Right lobe of liver (tissue), 6 donors: ENCODE results near the gene NBDY. TPM values are rescaled to one million over a fixed set of nuclear protein-coding genes. Genes with fewer than 3 reads are reported as not detected.
A peak's percentile ranks its signal among the peaks of the same experiment; 100 is the strongest.

Experiments
- ATAC-seq, 4 donors: fragments of 200-7000 bp; cut with Tn5 transposase; one replicate each; pipeline ENCODE4 v1.9.1; 2020; ENCODE audit warnings: mild to moderate bottlenecking in 4 of 4, moderate library complexity in 4 of 4
- DNase-seq, 3 donors: peaks; one replicate each; pipeline ENCODE4 v3.0.0-alpha.2; 2020
- H3K27ac ChIP-seq, 3 donors: fragments of 200-600 bp; one replicate each; pipeline ENCODE4 v1.8.0; 2022
- H3K27me3 ChIP-seq, 2 donors: fragments of 200-600 bp; one replicate each; pipeline ENCODE4 v1.8.0; 2022
- H3K36me3 ChIP-seq, 4 donors: fragments of 200-600 bp; sonication (generic) in 1 of 4; one replicate each; pipeline versions ENCODE4 v1.5.1 to v1.8.0; 2017 to 2022; ENCODE audit warnings: control low read depth in 1 of 4
- H3K4me1 ChIP-seq, 4 donors: fragments of 200-600 bp; sonication (generic) in 1 of 4; one replicate each; pipeline versions ENCODE4 v1.5.1 to v1.8.0; 2017 to 2022; ENCODE audit warnings: control low read depth in 1 of 4
- H3K4me3 ChIP-seq, 3 donors: fragments of 200-600 bp; one replicate each; pipeline ENCODE4 v1.8.0; 2022
- H3K9me3 ChIP-seq, 4 donors: fragments of 200-600 bp; sonication (generic) in 1 of 4; one replicate each; pipeline versions ENCODE4 v1.5.1 to v1.8.0; 2017 to 2022; ENCODE audit warnings: control low read depth in 1 of 4
- POLR2A ChIP-seq: fragments of 450-650 bp; IDR thresholded peaks from one replicate; pipeline ENCODE4 v1.6.1; 2017; ENCODE audit warnings: antibody characterized with exemption, mild to moderate bottlenecking
- WGBS: methylation state at CpG from one replicate; pipeline ENCODE4 v1.1.6; 2018; ENCODE audit warnings: low coverage, low lambda C conversion rate; ENCODE audit not compliant: insufficient coverage; ENCODE audit errors: missing lambda C conversion rate; 5-methylcytosine and 5-hydroxymethylcytosine counted together
- intact Hi-C, 2 donors: fragments of 100-400 bp; cut with DNase I; formaldehyde crosslinking; loops; one replicate each; pipeline versions ENCODE4 v1.11.2 to v1.14.1; 2022
- total RNA-seq, 6 experiments: library from RNA; depleted of rRNA in 2 of 6; stranded (reverse); fragments of >200 nt in 2 of 6; fragmentation: NEBNext Ultra II Directional in 3 of 6; extraction: Animal tissue kit (Norgen Biotek cat#: 25700) in 3 of 6; gene quantifications; one replicate each; pipeline versions ENCODE4 v1.1.0 to v1.2.4, GENCODE V29; 2016 to 2023
- TF ChIP-seq, protein P1 (sequence below), 4 donors: fragments of 200-600 bp in 3 of 4; fragments of 450-650 bp in 1 of 4; IDR thresholded peaks; one replicate each; pipeline versions ENCODE4 v1.5.1 to v1.8.0; 2016 to 2022; ENCODE audit warnings: antibody characterized with exemption in 4 of 4, mild to moderate bottlenecking in 2 of 4
- donor health status: DM: no; HTN: yes; CAD: no.
- donor health status: DM: no; HTN: no; CAD: no.
- donor health status: DM: no; HTN: no; CAD: no.
- donor health status: DM: no; HTN: yes; CAD: no.
- donor health status: DM: no; HTN: yes; CAD: no.

NBDY gene
- total RNA-seq, 6 experiments from 2014 or later = 2.8 to 10.0 (median 5.4) TPM

DNA sequence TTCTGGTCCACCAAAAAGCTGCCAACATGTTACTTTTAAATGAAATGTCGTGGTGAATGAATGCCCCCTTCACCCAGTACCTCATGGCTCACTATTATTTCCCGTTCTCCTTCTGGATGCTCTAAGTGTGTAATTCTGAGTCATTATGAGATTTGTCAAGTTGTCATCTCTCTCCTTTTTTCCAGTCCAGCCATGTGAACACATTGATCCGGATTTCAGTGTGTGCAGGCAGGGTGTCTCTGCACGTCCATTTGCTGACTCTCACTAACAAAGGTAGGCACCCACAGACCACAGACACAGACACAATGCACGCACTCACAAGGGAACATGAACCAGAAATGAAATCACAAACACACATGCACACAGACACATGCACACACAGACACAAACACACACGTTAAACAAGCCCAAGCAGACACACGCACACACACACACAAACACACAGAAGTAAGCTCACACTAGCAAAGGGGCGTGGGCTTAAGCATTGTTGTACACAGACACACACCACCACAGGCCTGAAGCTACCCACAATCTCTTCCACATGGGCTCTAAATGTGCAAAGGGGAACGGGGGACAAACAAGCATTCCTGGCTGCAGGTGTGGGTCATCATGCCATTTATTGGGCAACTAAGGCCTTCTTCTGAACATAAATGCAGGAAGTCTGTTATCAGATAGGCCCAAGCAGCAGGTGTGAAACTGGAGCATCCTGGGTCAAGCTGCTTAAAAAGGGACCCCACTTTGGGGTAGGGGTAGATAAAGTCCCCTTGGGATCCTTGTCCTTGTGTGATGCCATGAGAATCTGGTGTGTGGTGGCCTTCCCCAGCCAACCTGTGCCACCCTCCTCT is 58.1 kb downstream of the NBDY start:
- peak in 1 of 3 donors; percentile 2 for DNase-seq

DNA sequence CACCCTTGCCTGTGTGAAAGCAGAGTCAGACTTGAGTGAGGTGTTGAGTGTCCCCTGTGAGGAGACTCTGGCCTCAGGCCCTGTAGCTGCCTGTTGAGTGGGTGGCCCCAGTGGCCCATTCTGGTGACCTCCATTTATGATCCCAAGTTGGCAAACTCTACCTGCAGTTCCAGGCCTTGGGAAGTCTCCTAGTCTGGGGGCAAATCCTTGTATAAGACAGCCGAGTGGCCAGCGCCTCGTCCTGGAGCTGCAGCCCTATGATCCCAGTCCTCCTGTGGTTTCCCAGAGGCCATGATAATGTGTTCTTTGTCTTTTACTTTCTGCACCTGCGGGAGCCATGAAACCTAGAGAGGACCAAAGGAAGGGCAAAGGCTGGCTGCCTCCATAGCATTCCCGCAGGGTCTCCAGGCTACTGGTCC is 58.7 kb downstream of the NBDY start:
- no peaks in the 10 kb centered on the region for H3K9me3 ChIP-seq
- intact Hi-C loops = no loop called here
- peak; percentile 4 to 27 (median 4) for DNase-seq
- H3K36me3 ChIP-seq = no peaks in the 10 kb centered on the region
- 81% methylated on average over 4 of the region's 5 CpGs for WGBS
- peaks cover 0 to 2% (median 0%) of the 10 kb centered on the region in 4 donors for H3K4me1 ChIP-seq
- no peaks in the 10 kb centered on the region for H3K27me3 ChIP-seq
- ATAC-seq = no peak
- H3K27ac ChIP-seq = no peak overlapping the region
- no peak for TF ChIP-seq POLR2A
- TF ChIP-seq, protein P1, sequence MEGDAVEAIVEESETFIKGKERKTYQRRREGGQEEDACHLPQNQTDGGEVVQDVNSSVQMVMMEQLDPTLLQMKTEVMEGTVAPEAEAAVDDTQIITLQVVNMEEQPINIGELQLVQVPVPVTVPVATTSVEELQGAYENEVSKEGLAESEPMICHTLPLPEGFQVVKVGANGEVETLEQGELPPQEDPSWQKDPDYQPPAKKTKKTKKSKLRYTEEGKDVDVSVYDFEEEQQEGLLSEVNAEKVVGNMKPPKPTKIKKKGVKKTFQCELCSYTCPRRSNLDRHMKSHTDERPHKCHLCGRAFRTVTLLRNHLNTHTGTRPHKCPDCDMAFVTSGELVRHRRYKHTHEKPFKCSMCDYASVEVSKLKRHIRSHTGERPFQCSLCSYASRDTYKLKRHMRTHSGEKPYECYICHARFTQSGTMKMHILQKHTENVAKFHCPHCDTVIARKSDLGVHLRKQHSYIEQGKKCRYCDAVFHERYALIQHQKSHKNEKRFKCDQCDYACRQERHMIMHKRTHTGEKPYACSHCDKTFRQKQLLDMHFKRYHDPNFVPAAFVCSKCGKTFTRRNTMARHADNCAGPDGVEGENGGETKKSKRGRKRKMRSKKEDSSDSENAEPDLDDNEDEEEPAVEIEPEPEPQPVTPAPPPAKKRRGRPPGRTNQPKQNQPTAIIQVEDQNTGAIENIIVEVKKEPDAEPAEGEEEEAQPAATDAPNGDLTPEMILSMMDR (IDR thresholded peaks at IDR 0.05) = no peak
- H3K4me3 ChIP-seq = no peak overlapping the region

More for the DNA sequence above, 58.1 kb downstream of the NBDY start:
- WGBS = 72% methylated on average over 9 of the region's 9 CpGs
- no peaks in the 10 kb centered on the region for H3K9me3 ChIP-seq
- H3K4me1 ChIP-seq = peaks cover 0 to 8% (median 0%) of the 10 kb centered on the region in 4 donors
- H3K27me3 ChIP-seq = no peaks in the 10 kb centered on the region
- TF ChIP-seq, protein P1 (IDR thresholded peaks at IDR 0.05) = no peak
- TF ChIP-seq POLR2A = no peak
- no peak overlapping the region for H3K4me3 ChIP-seq
- intact Hi-C loops = no loop called here
- H3K27ac ChIP-seq = no peak overlapping the region
- no peaks in the 10 kb centered on the region for H3K36me3 ChIP-seq
- no peak for ATAC-seq

DNA sequence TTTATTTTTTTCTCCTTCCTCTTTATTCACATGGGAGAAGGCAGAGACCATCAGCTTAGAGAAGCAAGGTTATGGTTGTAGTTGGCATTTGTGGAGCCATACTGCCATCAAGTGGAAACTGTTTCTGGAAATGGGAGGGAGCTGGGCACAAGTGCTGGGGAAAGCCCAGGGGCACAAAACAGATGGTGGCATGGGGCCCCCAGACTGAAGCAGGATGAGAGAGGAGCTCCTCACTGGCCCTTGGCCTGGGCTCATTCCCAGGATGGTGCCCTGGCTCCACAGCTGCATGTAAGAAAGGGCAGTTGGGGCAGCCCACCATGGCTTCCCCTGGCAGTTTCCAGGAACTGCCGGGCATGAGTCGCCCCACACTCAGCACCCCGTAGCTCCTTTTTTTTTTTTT is 59.2 kb downstream of the NBDY start:
- H3K4me3 ChIP-seq = no peak overlapping the region
- ATAC-seq (no peak), DNase-seq (peak; percentile 5 to 22 (median 5))
- 25% methylated on average over 2 of the region's 3 CpGs for WGBS
- no peaks in the 10 kb centered on the region for H3K27me3 ChIP-seq
- H3K36me3 ChIP-seq = no peaks in the 10 kb centered on the region
- H3K9me3 ChIP-seq = no peaks in the 10 kb centered on the region
- no peak overlapping the region for H3K27ac ChIP-seq
- no peak for TF ChIP-seq POLR2A
- TF ChIP-seq, protein P1 (IDR thresholded peaks at IDR 0.05) = peak in 2 of 4 donors; percentile 13 to 29
- intact Hi-C loops = no loop called here
- H3K4me1 ChIP-seq = no peaks in the 10 kb centered on the region

DNA sequence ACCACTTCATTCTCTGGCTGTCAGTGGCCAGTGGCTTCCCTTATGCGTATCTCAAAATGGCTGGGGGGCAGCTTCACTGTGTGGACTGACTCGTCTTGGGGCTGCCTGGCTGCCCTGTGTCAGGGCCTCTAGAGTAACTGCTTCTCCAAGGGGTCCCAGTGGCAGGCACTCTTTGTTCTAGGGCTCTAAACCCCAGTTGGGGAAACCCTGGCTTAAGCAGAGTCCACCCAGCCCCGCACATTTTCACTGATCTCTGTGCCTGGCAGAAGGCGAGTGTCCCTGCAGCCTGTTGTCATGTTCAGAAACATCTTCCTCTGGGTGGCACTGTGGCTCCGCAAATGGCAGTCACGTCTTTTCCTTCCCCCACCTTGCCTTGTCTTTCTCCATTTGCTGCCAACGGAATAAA is 59.7 kb downstream of the NBDY start:
- DNase-seq = peak in 2 of 3 donors; percentile 1 to 38
- H3K4me3 ChIP-seq = no peak overlapping the region
- no peak for ATAC-seq
- intact Hi-C loops = no loop called here
- H3K9me3 ChIP-seq = no peaks in the 10 kb centered on the region
- H3K4me1 ChIP-seq = no peaks in the 10 kb centered on the region
- 64% methylated on average over 5 of the region's 7 CpGs for WGBS
- no peaks in the 10 kb centered on the region for H3K36me3 ChIP-seq
- no peak for TF ChIP-seq POLR2A
- TF ChIP-seq, protein P1 (IDR thresholded peaks at IDR 0.05) = peak in 1 of 4 donors; percentile 52
- no peak overlapping the region for H3K27ac ChIP-seq
- no peaks in the 10 kb centered on the region for H3K27me3 ChIP-seq
